Loucy (cell line): ENCODE results near the gene HDGFL3.

Experiments used
- H2AFZ ChIP-seq: fragments of 200-600 bp; sonication (generic); 2 replicates; pipeline ENCODE4 v1.6.0; 2016; ENCODE audit warnings: antibody characterized with exemption, mild to moderate bottlenecking, low read length, moderate library complexity
- H3F3A ChIP-seq: fragments of 200-600 bp; 2 replicates; pipeline ENCODE4 v1.6.0; 2016; ENCODE audit warnings: antibody characterized with exemption, low read depth, mild to moderate bottlenecking
- H3K27me3 ChIP-seq: fragments of 200-600 bp; sonication (generic); 2 replicates; pipeline ENCODE4 v1.6.1; 2014; ENCODE audit warnings: low read length, mild to moderate bottlenecking; ENCODE audit not compliant: insufficient read depth, poor library complexity, severe bottlenecking
- H3K36me3 ChIP-seq: fragments of 200-600 bp; sonication (generic); 2 replicates; pipeline ENCODE4 v1.6.1; 2016; ENCODE audit warnings: low read length; ENCODE audit not compliant: insufficient read depth
- H3K4me1 ChIP-seq: fragments of 200-600 bp; sonication (generic); 2 replicates; pipeline ENCODE4 v1.5.1; 2014; ENCODE audit warnings: low read length, mild to moderate bottlenecking; ENCODE audit not compliant: insufficient read depth, poor library complexity, severe bottlenecking
- H3K4me2 ChIP-seq: fragments of 200-600 bp; sonication (generic); 2 replicates; pipeline ENCODE4 v1.6.0; 2014; ENCODE audit warnings: antibody characterized with exemption, low read length, low read depth, mild to moderate bottlenecking; ENCODE audit not compliant: poor library complexity, severe bottlenecking
- H3K4me3 ChIP-seq: fragments of 200-600 bp; sonication (generic); 2 replicates; pipeline ENCODE4 v1.5.1; 2014; ENCODE audit warnings: low read length, mild to moderate bottlenecking, mixed read lengths; ENCODE audit not compliant: poor library complexity, severe bottlenecking
- H3K79me2 ChIP-seq: fragments of 200-600 bp; sonication (generic); 2 replicates; pipeline ENCODE4 v1.6.1; 2014; ENCODE audit warnings: low read length; ENCODE audit not compliant: insufficient read depth
- H3K9ac ChIP-seq: fragments of 200-600 bp; sonication (generic); 2 replicates; pipeline ENCODE4 v1.6.0; 2014; ENCODE audit warnings: mild to moderate bottlenecking, low read depth, low read length, moderate library complexity; ENCODE audit not compliant: poor library complexity, severe bottlenecking
- H3K9me2 ChIP-seq: fragments of 200-600 bp; sonication (generic); replicated peaks from 2 replicates; pipeline ENCODE4 v1.6.1; 2016; ENCODE audit warnings: low read depth, low read length, mixed read lengths
- H3K9me3 ChIP-seq: fragments of 200-600 bp; sonication (generic); 2 replicates; pipeline ENCODE4 v1.6.1; 2014; ENCODE audit warnings: mild to moderate bottlenecking, antibody characterized with exemption, low read length, low read depth; ENCODE audit not compliant: insufficient read depth
- H4K20me1 ChIP-seq: fragments of 200-600 bp; sonication (generic); 2 replicates; pipeline ENCODE4 v1.6.0; 2014; ENCODE audit warnings: antibody characterized with exemption, low read length, mild to moderate bottlenecking; ENCODE audit not compliant: insufficient read depth, poor library complexity, severe bottlenecking
- CTCF ChIP-seq: fragments of 200-600 bp; sonication (generic); conservative IDR thresholded peaks from 2 replicates; pipeline ENCODE4 v1.5.1; 2014; ENCODE audit warnings: mild to moderate bottlenecking, antibody characterized with exemption, low read length
- EZH2phosphoT487 ChIP-seq: fragments of 200-600 bp; IDR thresholded peaks from 2 replicates; pipeline ENCODE4 v1.6.1; 2018; ENCODE audit warnings: antibody characterized with exemption, mild to moderate bottlenecking, moderate library complexity, borderline replicate concordance

Gene HDGFL3

GRCh38 chr15:83206526-83207008 lies 1.1 kb downstream of the HDGFL3 start:
- TF ChIP-seq CTCF (no peak), EZH2phosphoT487 (no peak)
- Histone ChIP-seq H3K9me2 (no peaks in the 10 kb centered on the region), H4K20me1 (peaks cover 50% of the 10 kb centered on the region), H2AFZ (peak overlapping the region; percentile 86), H3K9ac (peak overlapping the region; percentile 88), H3K4me2 (peak overlapping the region; percentile 99), H3K27me3 (no peaks in the 10 kb centered on the region), H3F3A (peaks cover 3% of the 10 kb centered on the region; the same call in 1 of the 2 replicates), H3K4me1 (peaks cover 45% of the 10 kb centered on the region), H3K4me3 (peak overlapping the region; percentile 97), H3K36me3 (no peaks in the 10 kb centered on the region), H3K9me3 (no peaks in the 10 kb centered on the region), H3K79me2 (peaks cover 58% of the 10 kb centered on the region)

- no peak for TF ChIP-seq EZH2phosphoT487
- Histone ChIP-seq H2AFZ (no peak overlapping the region), H3K27me3 (no peaks in the 10 kb centered on the region), H3K9me3 (no peaks in the 10 kb centered on the region), H3K36me3 (no peaks in the 10 kb centered on the region), H3K9ac (peak overlapping the region; percentile 88), H3K9me2 (no peaks in the 10 kb centered on the region), H3K4me1 (peaks cover 47% of the 10 kb centered on the region), H3K4me3 (peak overlapping the region; percentile 97), H3K79me2 (peaks cover 64% of the 10 kb centered on the region), H3K4me2 (peak overlapping the region; percentile 99), H3F3A (peaks cover 3% of the 10 kb centered on the region; the same call in 1 of the 2 replicates), H4K20me1 (peaks cover 57% of the 10 kb centered on the region)
Observed at GRCh38 chr15:83205725-83206324, 1.8 kb downstream of the HDGFL3 start.

- no peaks in the 10 kb centered on the region for H3K9me2 ChIP-seq
- no peak overlapping the region for H3K9ac ChIP-seq
- peaks cover 3% of the 10 kb centered on the region; the same call in 1 of the 2 replicates for H3F3A ChIP-seq
- no peaks in the 10 kb centered on the region for H3K36me3 ChIP-seq
- peaks cover 76% of the 10 kb centered on the region for H3K79me2 ChIP-seq
- H3K9me3 ChIP-seq: no peaks in the 10 kb centered on the region
- H3K4me3 ChIP-seq: peak overlapping the region; percentile 97
- peaks cover 53% of the 10 kb centered on the region for H3K4me1 ChIP-seq
- no peak overlapping the region for H2AFZ ChIP-seq
- H3K4me2 ChIP-seq: peak overlapping the region; percentile 99
- no peaks in the 10 kb centered on the region for H3K27me3 ChIP-seq
- peaks cover 63% of the 10 kb centered on the region for H4K20me1 ChIP-seq
- TF ChIP-seq CTCF: no peak
- TF ChIP-seq EZH2phosphoT487: no peak
Observed at GRCh38 chr15:83204697-83205096, 2.9 kb downstream of the HDGFL3 start.

- no peaks in the 10 kb centered on the region for H3K36me3 ChIP-seq
- H3K9me2 ChIP-seq: no peaks in the 10 kb centered on the region
- TF ChIP-seq CTCF (no peak), EZH2phosphoT487 (no peak)
- peak overlapping the region; percentile 99 for H3K4me2 ChIP-seq
- H3K9ac ChIP-seq: no peak overlapping the region
- H4K20me1 ChIP-seq: peaks cover 74% of the 10 kb centered on the region
- peak overlapping the region; percentile 97 for H3K4me3 ChIP-seq
- H3K9me3 ChIP-seq: no peaks in the 10 kb centered on the region
- H3K4me1 ChIP-seq: peaks cover 59% of the 10 kb centered on the region
- no peaks in the 10 kb centered on the region for H3K27me3 ChIP-seq
- peaks cover 6% of the 10 kb centered on the region for H3F3A ChIP-seq
- H2AFZ ChIP-seq: no peak overlapping the region
- peaks cover 87% of the 10 kb centered on the region for H3K79me2 ChIP-seq
Observed at GRCh38 chr15:83203543-83203942, 4.1 kb downstream of the HDGFL3 start.
